H1 (cell line): Measurements from ENCODE around the gene OXSR1. TPM values are rescaled to one million over a fixed set of nuclear protein-coding genes. Genes with fewer than 3 reads are reported as not detected.

Experiments used
- CTCF ChIA-PET: fragments of 300-600 bp; sonication (Branson Sonifier 250); formaldehyde crosslinking; loops from one replicate; lab custom pipeline; 2021; ENCODE audit not compliant: partially characterized antibody; lab: Charles Lee
- POLR2A ChIA-PET: fragments of 300-600 bp; sonication (Branson Sonifier 250); formaldehyde crosslinking; loops from one replicate; lab custom pipeline; 2021; ENCODE audit warnings: inconsistent platforms; ENCODE audit not compliant: partially characterized antibody; lab: Charles Lee
- DNase-seq, 2 experiments: peaks; one replicate each; pipeline versions ENCODE4 v3.0.0 to v3.0.0-alpha.2; 2010 to 2022; ENCODE audit warnings: low spot score in 2 of 2, low read depth in 1 of 2, mixed read lengths in 1 of 2
- FAIRE-seq: peaks from 2 replicates; lab custom pipeline; 2011; peaks lifted over from hg19 to GRCh38; lab: Jason Lieb, UNC
- H2AFZ ChIP-seq: 2 replicates; pipeline ENCODE4 v1.8.1; 2012; ENCODE audit warnings: low read length, inconsistent platforms
- H2AK5ac ChIP-seq: 2 replicates; pipeline ENCODE4 v1.6.1; 2013; ENCODE audit warnings: low read depth, low read length
- H2BK120ac ChIP-seq: replicated peaks from 2 replicates; pipeline ENCODE3; 2013; ENCODE audit warnings: low read depth, low read length, inconsistent platforms
- H2BK12ac ChIP-seq: 2 replicates; pipeline ENCODE4 v1.6.1; 2013; ENCODE audit warnings: low read depth, low read length
- H2BK15ac ChIP-seq: 2 replicates; pipeline ENCODE4 v1.6.1; 2013; ENCODE audit warnings: low read length
- H2BK20ac ChIP-seq: 2 replicates; pipeline ENCODE4 v1.6.1; 2013; ENCODE audit warnings: low read length
- H2BK5ac ChIP-seq: 2 replicates; pipeline ENCODE4 v1.6.1; 2013; ENCODE audit warnings: low read depth, low read length
- H3K14ac ChIP-seq: 2 replicates; pipeline ENCODE4 v1.6.1; 2013; ENCODE audit warnings: inconsistent platforms; ENCODE audit not compliant: insufficient read length
- H3K18ac ChIP-seq: 2 replicates; pipeline ENCODE4 v1.6.1; 2013; ENCODE audit warnings: low read length; ENCODE audit errors: extremely low read depth
- H3K23ac ChIP-seq: 2 replicates; pipeline ENCODE4 v1.6.1; 2013; ENCODE audit warnings: inconsistent platforms; ENCODE audit not compliant: insufficient read length
- H3K23me2 ChIP-seq: 2 replicates; pipeline ENCODE4 v1.6.1; 2013; ENCODE audit warnings: low read depth, low read length
- H3K27ac ChIP-seq: 2 replicates; pipeline ENCODE4 v1.6.1; 2011; ENCODE audit warnings: low read depth, low read length, inconsistent platforms
- H3K27me3 ChIP-seq, 4 experiments: replicated peaks in 1 of 4; 1 replicate in 1 of 4; 2 replicates in 3 of 4; pipeline versions ENCODE4 v1.6.1 to v1.8.1; 2011 to 2013; ENCODE audit warnings: low read length in 3 of 4, mild to moderate bottlenecking in 3 of 4, inconsistent platforms in 2 of 4, mixed read lengths in 2 of 4, moderate library complexity in 1 of 4; ENCODE audit not compliant: control insufficient read depth in 3 of 4, insufficient read depth in 3 of 4; ENCODE audit errors: extremely low read depth in 1 of 4
- H3K36me3 ChIP-seq, 4 experiments: 2 replicates each; pipeline versions ENCODE4 v1.6.1 to v1.8.1; 2011 to 2013; ENCODE audit warnings: mild to moderate bottlenecking in 4 of 4, low read length in 3 of 4, moderate library complexity in 2 of 4, control low read depth in 1 of 4, inconsistent platforms in 1 of 4; ENCODE audit not compliant: insufficient read depth in 4 of 4, control insufficient read depth in 2 of 4
- H3K4ac ChIP-seq: replicated peaks from 2 replicates; pipeline ENCODE3; 2013; ENCODE audit warnings: low read length, low read depth, mixed read lengths, inconsistent platforms; ENCODE audit not compliant: insufficient read length
- H3K4me1 ChIP-seq, 4 experiments: replicated peaks in 1 of 4; 1 replicate in 1 of 4; 2 replicates in 3 of 4; pipeline versions ENCODE4 v1.6.1 to v1.8.1; 2011 to 2013; ENCODE audit warnings: low read length in 3 of 4, inconsistent platforms in 2 of 4, mixed read lengths in 1 of 4; ENCODE audit not compliant: insufficient read depth in 4 of 4, control insufficient read depth in 3 of 4
- H3K4me2 ChIP-seq, 2 experiments: 2 replicates each; pipeline versions ENCODE4 v1.6.1 to v1.8.1; 2011 to 2013; ENCODE audit warnings: low read depth in 2 of 2, low read length in 2 of 2, control low read depth in 1 of 2, inconsistent platforms in 1 of 2, mild to moderate bottlenecking in 1 of 2; ENCODE audit not compliant: insufficient read depth in 1 of 2
- H3K4me3 ChIP-seq, 4 experiments: fragments of 200-600, 300-600 bp in 1 of 4; sonication (generic), shearing (Covaris generic), sonication (Bioruptor Twin) in 1 of 4; 2 replicates each; pipeline versions ENCODE4 v1.5.1 to v1.8.1; 2011 to 2016; ENCODE audit warnings: low read length in 4 of 4, low read depth in 3 of 4, control low read depth in 2 of 4, inconsistent platforms in 2 of 4, mild to moderate bottlenecking in 2 of 4, mixed read lengths in 1 of 4, moderate library complexity in 1 of 4; ENCODE audit not compliant: insufficient read depth in 2 of 4; ENCODE audit errors: extremely low read depth in 1 of 4
- H3K56ac ChIP-seq: replicated peaks from 2 replicates; pipeline ENCODE3; 2013; ENCODE audit warnings: low read depth, mild to moderate bottlenecking, mixed read lengths, low read length, inconsistent platforms; ENCODE audit not compliant: insufficient read length
- H3K79me1 ChIP-seq: 2 replicates; pipeline ENCODE4 v1.6.1; 2013; ENCODE audit warnings: low read depth, low read length, control low read depth
- H3K79me2 ChIP-seq, 2 experiments: 2 replicates each; pipeline versions ENCODE4 v1.6.1 to v1.8.1; 2012 to 2013; ENCODE audit warnings: low read length in 2 of 2, mild to moderate bottlenecking in 2 of 2, inconsistent platforms in 1 of 2; ENCODE audit not compliant: insufficient read depth in 2 of 2, control insufficient read depth in 1 of 2
- H3K9ac ChIP-seq, 4 experiments: replicated peaks in 1 of 4; 1 replicate in 1 of 4; 2 replicates in 3 of 4; pipeline versions ENCODE4 v1.6.1 to v1.8.1; 2011 to 2013; ENCODE audit warnings: low read depth in 3 of 4, low read length in 3 of 4, control low read depth in 2 of 4, mild to moderate bottlenecking in 2 of 4, moderate library complexity in 2 of 4, inconsistent platforms in 1 of 4; ENCODE audit errors: extremely low read depth in 1 of 4
- H3K9me3 ChIP-seq, 2 experiments: 2 replicates each; pipeline versions ENCODE4 v1.6.1 to v1.8.1; 2012 to 2013; ENCODE audit warnings: mild to moderate bottlenecking in 2 of 2, moderate library complexity in 2 of 2, control low read depth in 1 of 2, inconsistent platforms in 1 of 2, low read depth in 1 of 2, low read length in 1 of 2, mixed read lengths in 1 of 2; ENCODE audit not compliant: insufficient read depth in 2 of 2
- H4K20me1 ChIP-seq, 2 experiments: replicated peaks in 1 of 2; 2 replicates each; pipeline versions ENCODE3 to v1.8.1; 2011 to 2013; ENCODE audit warnings: inconsistent platforms in 2 of 2, low read length in 2 of 2, mild to moderate bottlenecking in 1 of 2; ENCODE audit not compliant: insufficient read depth in 2 of 2, control insufficient read depth in 1 of 2
- H4K5ac ChIP-seq: 2 replicates; pipeline ENCODE4 v1.6.1; 2013; ENCODE audit warnings: low read length, low read depth, mixed read lengths, inconsistent platforms; ENCODE audit not compliant: insufficient read length
- H4K8ac ChIP-seq: 2 replicates; pipeline ENCODE4 v1.8.0; 2013; ENCODE audit warnings: mild to moderate bottlenecking, moderate library complexity, low read length, inconsistent platforms; ENCODE audit not compliant: insufficient read depth; ENCODE audit errors: extremely low read depth
- H4K91ac ChIP-seq: replicated peaks from 2 replicates; pipeline ENCODE3; 2013; ENCODE audit warnings: low read length, mixed read lengths, inconsistent platforms; ENCODE audit not compliant: insufficient read length
- WGBS, 2 experiments: shearing (Covaris generic) in 1 of 2; methylation state at CpG; one replicate each; pipeline versions ENCODE4 v1.1.6 to v1.1.7; 2013 to 2015; ENCODE audit warnings: low lambda C conversion rate in 2 of 2, mixed read lengths in 2 of 2, inconsistent platforms in 1 of 2, low coverage in 1 of 2, missing lambda C conversion rate in 1 of 2; ENCODE audit not compliant: insufficient replicate concordance in 2 of 2, insufficient coverage in 1 of 2, insufficient read length in 1 of 2; ENCODE audit errors: extremely low coverage in 1 of 2, missing lambda C conversion rate in 1 of 2; 5-methylcytosine and 5-hydroxymethylcytosine counted together
- polyA plus RNA-seq, 7 experiments: library from polyadenylated mRNA; depleted of rRNA in 3 of 7; stranded (reverse) in 5 of 7; unstranded in 2 of 7; fragments of >200 nt in 5 of 7; fragments of 200-250 nt in 2 of 7; gene quantifications; 1 replicate in 5 of 7; 2 replicates in 1 of 7; 4 replicates in 1 of 7; pipeline versions ENCODE4 v1.2.1 to v1.2.3, GENCODE V29; 2011 to 2013; ENCODE audit warnings: missing spikeins in 2 of 7, mixed read lengths in 2 of 7
- total RNA-seq: library from RNA; stranded (reverse); fragmentation: NEBNext Ultra II Directional; extraction: Animal tissue kit (Norgen Biotek cat#: 25700); gene quantifications from 2 replicates; pipeline ENCODE4 v1.2.1, GENCODE V29; 2021
- TF ChIP-seq, protein P1 (sequence below), 3 experiments: IDR thresholded peaks; 1 replicate in 2 of 3; 2 replicates in 1 of 3; pipeline versions ENCODE4 v1.5.1 to v1.6.1; 2011; ENCODE audit warnings: low read length in 3 of 3, mild to moderate bottlenecking in 3 of 3, inconsistent platforms in 2 of 3, low read depth in 1 of 3, moderate library complexity in 1 of 3; ENCODE audit not compliant: insufficient read depth in 1 of 3; ENCODE audit errors: control extremely low read depth in 1 of 3

The OXSR1 gene
- total and polyA plus RNA-seq, 2 of the 8 experiments (the other 6 are each of a cell fraction or from before 2014, with no cell fraction given), result 25.1 to 47.0 TPM

DNA sequence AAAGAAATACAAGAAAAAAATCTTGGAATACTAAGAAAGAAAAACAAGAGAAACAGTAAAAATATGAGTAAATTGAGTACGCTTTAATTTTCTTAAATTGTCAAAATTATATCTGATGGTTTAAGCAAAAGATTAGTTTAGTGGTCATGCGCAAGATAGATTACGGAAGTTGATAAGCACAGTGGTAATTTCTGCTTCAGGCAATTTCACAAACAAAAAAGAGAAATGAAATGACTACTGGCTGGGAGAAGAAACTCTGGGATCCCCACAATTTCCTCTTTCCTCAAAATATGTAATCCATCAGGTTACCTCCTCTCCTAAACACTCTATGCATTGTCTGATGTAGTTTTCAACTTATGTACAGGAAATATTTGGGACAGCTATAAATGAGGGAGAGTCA lies 17.9 kb upstream of the OXSR1 start:
- H3K27ac ChIP-seq, result no peak overlapping the region
- H4K5ac ChIP-seq, result no peak overlapping the region
- no peak overlapping the region for H2BK15ac ChIP-seq
- no peak overlapping the region for H2BK120ac ChIP-seq
- H3K4me2 ChIP-seq, result no peak overlapping the region
- FAIRE-seq (no peak), DNase-seq (no peak)
- no peak overlapping the region for H3K56ac ChIP-seq
- H3K79me1 ChIP-seq, result no peaks in the 10 kb centered on the region
- no peaks in the 10 kb centered on the region for H3K23me2 ChIP-seq
- no peak overlapping the region for H3K23ac ChIP-seq
- no peaks in the 10 kb centered on the region for H3K4me1 ChIP-seq
- CTCF ChIA-PET, result interaction anchor here (0.9 kb wide), 1 partner anchor 136 kb away, joined by 4 read pairs; no protein-coding TSS in a partner anchor
- no peak overlapping the region for H2BK20ac ChIP-seq
- H3K36me3 ChIP-seq, result no peaks in the 10 kb centered on the region
- 90% methylated on average over 3 of the region's 3 CpGs; no CpG with 5 or more reads in 1 of the 2 experiments for WGBS, 2 experiments
- TF ChIP-seq, protein P1, sequence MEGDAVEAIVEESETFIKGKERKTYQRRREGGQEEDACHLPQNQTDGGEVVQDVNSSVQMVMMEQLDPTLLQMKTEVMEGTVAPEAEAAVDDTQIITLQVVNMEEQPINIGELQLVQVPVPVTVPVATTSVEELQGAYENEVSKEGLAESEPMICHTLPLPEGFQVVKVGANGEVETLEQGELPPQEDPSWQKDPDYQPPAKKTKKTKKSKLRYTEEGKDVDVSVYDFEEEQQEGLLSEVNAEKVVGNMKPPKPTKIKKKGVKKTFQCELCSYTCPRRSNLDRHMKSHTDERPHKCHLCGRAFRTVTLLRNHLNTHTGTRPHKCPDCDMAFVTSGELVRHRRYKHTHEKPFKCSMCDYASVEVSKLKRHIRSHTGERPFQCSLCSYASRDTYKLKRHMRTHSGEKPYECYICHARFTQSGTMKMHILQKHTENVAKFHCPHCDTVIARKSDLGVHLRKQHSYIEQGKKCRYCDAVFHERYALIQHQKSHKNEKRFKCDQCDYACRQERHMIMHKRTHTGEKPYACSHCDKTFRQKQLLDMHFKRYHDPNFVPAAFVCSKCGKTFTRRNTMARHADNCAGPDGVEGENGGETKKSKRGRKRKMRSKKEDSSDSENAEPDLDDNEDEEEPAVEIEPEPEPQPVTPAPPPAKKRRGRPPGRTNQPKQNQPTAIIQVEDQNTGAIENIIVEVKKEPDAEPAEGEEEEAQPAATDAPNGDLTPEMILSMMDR (IDR thresholded peaks at IDR 0.05; ENCODE audit: control extremely low read depth in 1 of 3, insufficient read depth in 1 of 3, low read depth in 1 of 3, low read length in 3 of 3), result no peak
- TF ChIP-seq, all 59 proteins: peak for 0
- Histone ChIP-seq H3K4ac (no peak overlapping the region), H3K9me3 (no peaks in the 10 kb centered on the region), H2AFZ (no peak overlapping the region), H3K79me2 (no peaks in the 10 kb centered on the region), H4K8ac (no peak overlapping the region), H3K4me3 (no peak overlapping the region), H3K18ac (no peak overlapping the region), H4K20me1 (no peaks in the 10 kb centered on the region), H2BK5ac (no peak overlapping the region), H4K91ac (no peak overlapping the region), H3K27me3 (no peaks in the 10 kb centered on the region), H2AK5ac (no peak overlapping the region), H3K14ac (no peak overlapping the region), H3K9ac (no peak overlapping the region), H2BK12ac (no peak overlapping the region)
- POLR2A ChIA-PET, result interaction anchor here (0.7 kb wide), 1 partner anchor 8 kb away, joined by 3 read pairs; no protein-coding TSS in a partner anchor
